Upper lobe of left lung (tissue), 4 donors: ENCODE data around the gene DLG2.

Source experiments
- CTCF ChIP-seq, 6 experiments: fragments of 450-650 bp in 4 of 6; fragments of 200-600 bp in 2 of 6; sonication (generic) in 2 of 6; IDR thresholded peaks; one replicate each; pipeline ENCODE4 v1.5.1; 2016 to 2019; ENCODE audit warnings: antibody characterized with exemption in 6 of 6
- POLR2A ChIP-seq, 4 donors: fragments of 450-650 bp; IDR thresholded peaks; one replicate each; pipeline ENCODE4 v1.5.1; 2016 to 2017; ENCODE audit warnings: antibody characterized with exemption in 4 of 4, mild to moderate bottlenecking in 2 of 4
- POLR2AphosphoS5 ChIP-seq, 2 donors: sonication (generic); formaldehyde crosslinking; IDR thresholded peaks; one replicate each; pipeline ENCODE4 v1.5.1; 2017; ENCODE audit warnings: antibody characterized with exemption in 2 of 2

GRCh38 chr11:84292006-84292405, 1335.1 kb downstream of the DLG2 start:
- TF ChIP-seq CTCF (IDR thresholded peaks at IDR 0.05) (no peak), POLR2A (IDR thresholded peaks at IDR 0.05) (no peak), POLR2AphosphoS5 (IDR thresholded peaks at IDR 0.05) (no peak)
